GM12891 (cell line): ENCODE measurements around the gene SLC16A11.

ENCODE experiments used
- PAX5 ChIP-seq: IDR thresholded peaks from 2 replicates; pipeline ENCODE4 v1.6.1; 2011; ENCODE audit warnings: low read length, moderate library complexity, mild to moderate bottlenecking; ENCODE audit not compliant: insufficient read depth, severe bottlenecking
- POLR2A ChIP-seq: IDR thresholded peaks from 2 replicates; pipeline ENCODE4 v1.6.1; 2011; ENCODE audit warnings: low read depth, low read length, control low read depth
- POLR2AphosphoS5 ChIP-seq: IDR thresholded peaks from 2 replicates; pipeline ENCODE4 v1.6.1; 2011; ENCODE audit warnings: low read depth, low read length, control low read depth
- POU2F2 ChIP-seq: IDR thresholded peaks from 2 replicates; pipeline ENCODE4 v1.6.1; 2011; ENCODE audit warnings: low read depth, mild to moderate bottlenecking, control low read depth, low read length, moderate library complexity
- SPI1 ChIP-seq: IDR thresholded peaks from 2 replicates; pipeline ENCODE4 v1.6.1; 2011; ENCODE audit warnings: low read depth, low read length, control low read depth
- TAF1 ChIP-seq: IDR thresholded peaks from 2 replicates; pipeline ENCODE4 v1.6.1; 2011; ENCODE audit warnings: low read depth, low read length, control low read depth

GRCh38 chr17:7007143-7007542 lies 36.7 kb downstream of the SLC16A11 start:
- TF ChIP-seq POLR2A (no peak), POLR2AphosphoS5 (no peak), TAF1 (no peak), POU2F2 (no peak), SPI1 (no peak), PAX5 (no peak)
